K562 (cell line): ENCODE measurements around the gene NUDT9. TPM values are rescaled to one million over a fixed set of nuclear protein-coding genes. Genes with fewer than 3 reads are reported as not detected.

ENCODE experiments used
- ATAC-seq: fragments of 200-7000 bp; cut with Tn5 transposase; 3 replicates; pipeline ENCODE4 v1.9.1; 2020; ENCODE audit warnings: moderate library complexity
- BruUV-seq: library from RNA; stranded (reverse); fragments of 400-500 nt; replicated peaks from 2 replicates; lab custom pipeline; 2021; lab: Mats Ljungman, UMichigan
- CTCF ChIA-PET: fragments of 300-600 bp; formaldehyde crosslinking; extraction: SDS; loops from one replicate; lab custom pipeline; 2021; ENCODE audit warnings: low intra/inter-chr PET ratio; lab: Yijun Ruan, JAX
- POLR2A ChIA-PET: fragments of 300-600, 350-650 bp; sonication (Branson Sonifier 250); formaldehyde crosslinking; extraction: SDS; loops from one replicate; lab custom pipeline; 2021; ENCODE audit warnings: antibody characterized with exemption, inconsistent platforms; lab: Yijun Ruan, JAX
- DNase-seq, 4 experiments: peaks; one replicate each; pipeline versions ENCODE4 v3.0.0 to v3.0.0-alpha.2; 2011 to 2018; ENCODE audit warnings: low spot score in 3 of 4, mixed read lengths in 3 of 4; ENCODE audit errors: extremely low read depth in 1 of 4
- FAIRE-seq: peaks from 2 replicates; lab custom pipeline; 2011; peaks lifted over from hg19 to GRCh38; lab: Jason Lieb, UNC
- H2AFZ ChIP-seq: 2 replicates; pipeline ENCODE4 v1.6.0; 2011; ENCODE audit warnings: low read depth, low read length, control low read depth, inconsistent platforms
- H3K27ac ChIP-seq: fragments of 200-600 bp; 3 replicates; pipeline ENCODE4 v1.8.0; 2011; ENCODE audit warnings: low read depth, mild to moderate bottlenecking, control low read depth, inconsistent platforms, low read length, moderate library complexity, mixed read lengths; ENCODE audit errors: extremely low read depth
- H3K27me3 ChIP-seq, 2 experiments: fragments of 300-600 bp in 1 of 2; 2 replicates in 1 of 2; 3 replicates in 1 of 2; pipeline versions ENCODE4 v1.6.0 to v1.8.0; 2011; ENCODE audit warnings: inconsistent platforms in 2 of 2, low read length in 2 of 2, mild to moderate bottlenecking in 1 of 2, mixed read lengths in 1 of 2, moderate library complexity in 1 of 2; ENCODE audit not compliant: control insufficient read depth in 2 of 2, insufficient read depth in 2 of 2
- H3K36me3 ChIP-seq: fragments of 300-600 bp; 3 replicates; pipeline ENCODE4 v1.8.0; 2011; ENCODE audit warnings: mild to moderate bottlenecking, low read length, inconsistent platforms; ENCODE audit not compliant: control insufficient read depth, insufficient read depth
- H3K4me1 ChIP-seq, 2 experiments: fragments of 200-600 bp in 1 of 2; replicated peaks in 1 of 2; 2 replicates in 1 of 2; 3 replicates in 1 of 2; pipeline versions ENCODE4 v1.5.1 to v1.8.0; 2011; ENCODE audit warnings: inconsistent platforms in 2 of 2, low read length in 2 of 2, mild to moderate bottlenecking in 1 of 2, mixed read lengths in 1 of 2, moderate library complexity in 1 of 2; ENCODE audit not compliant: control insufficient read depth in 2 of 2, insufficient read depth in 2 of 2
- H3K4me2 ChIP-seq: 2 replicates; pipeline ENCODE4 v1.6.1; 2011; ENCODE audit warnings: low read length, control low read depth, inconsistent platforms, mixed read lengths; ENCODE audit not compliant: insufficient read depth
- H3K4me3 ChIP-seq: fragments of 200-600 bp; sonication (generic), shearing (Covaris generic); 2 replicates; pipeline ENCODE4 v1.5.1; 2016; ENCODE audit warnings: control low read depth, inconsistent platforms
- H3K79me2 ChIP-seq: fragments of 200-600 bp; 3 replicates; pipeline ENCODE4 v1.8.0; 2011; ENCODE audit warnings: low read length, inconsistent platforms; ENCODE audit not compliant: control insufficient read depth, insufficient read depth
- H3K9ac ChIP-seq, 2 experiments: 2 replicates each; pipeline versions ENCODE4 v1.6.0 to v1.6.1; 2011; ENCODE audit warnings: low read depth in 2 of 2, low read length in 2 of 2, control low read depth in 1 of 2, inconsistent platforms in 1 of 2, mild to moderate bottlenecking in 1 of 2, mixed read lengths in 1 of 2; ENCODE audit not compliant: insufficient read depth in 1 of 2
- H3K9me1 ChIP-seq: one replicate; pipeline ENCODE4 v1.6.0; 2011; ENCODE audit warnings: inconsistent platforms, mild to moderate bottlenecking, low read length, moderate library complexity; ENCODE audit not compliant: control insufficient read depth, insufficient read depth
- H3K9me3 ChIP-seq: replicated peaks from 2 replicates; pipeline ENCODE4 v1.5.1; 2011; ENCODE audit warnings: low read depth, low read length, inconsistent platforms; ENCODE audit not compliant: control insufficient read depth, insufficient read depth
- H4K20me1 ChIP-seq: replicated peaks from 2 replicates; pipeline ENCODE4 v1.6.1; 2011; ENCODE audit warnings: low read length, inconsistent platforms, mixed read lengths; ENCODE audit not compliant: control insufficient read depth, insufficient read depth
- KDM5B ChIP-seq: fragments of 200-600 bp; sonication (generic); IDR thresholded peaks from 2 replicates; pipeline ENCODE4 v1.6.1; 2012; ENCODE audit warnings: low read depth, mild to moderate bottlenecking, moderate library complexity, low read length, control low read depth, inconsistent platforms; ENCODE audit not compliant: insufficient replicate concordance
- KLF16 ChIP-seq: IDR thresholded peaks from 2 replicates; pipeline ENCODE4 v1.6.1; 2016; ENCODE audit warnings: antibody characterized with exemption
- MYNN ChIP-seq, 2 experiments: sonication (generic); formaldehyde crosslinking in 1 of 2; IDR thresholded peaks; 2 replicates each; pipeline versions ENCODE4 v1.5.0 to v1.6.1; 2016 to 2020; ENCODE audit warnings: antibody characterized with exemption in 1 of 2, missing genetic modification reagents in 1 of 2
- NCOA4 ChIP-seq: fragments of 450-650 bp; IDR thresholded peaks from 2 replicates; pipeline ENCODE4 v1.6.1; 2018; ENCODE audit warnings: mild to moderate bottlenecking; ENCODE audit not compliant: partially characterized antibody
- SMARCE1 ChIP-seq: fragments of 450-650 bp; IDR thresholded peaks from 2 replicates; pipeline ENCODE4 v1.7.1; 2016; ENCODE audit warnings: mild to moderate bottlenecking
- SREBF1 ChIP-seq: fragments of 150-350 bp; IDR thresholded peaks from 2 replicates; pipeline ENCODE4 v1.6.1; 2014; ENCODE audit warnings: antibody characterized with exemption, low read depth, low read length, borderline replicate concordance
- TAF1 ChIP-seq: IDR thresholded peaks from 2 replicates; pipeline ENCODE4 v1.6.1; 2011; ENCODE audit warnings: mild to moderate bottlenecking, low read length, moderate library complexity; ENCODE audit not compliant: insufficient read depth, control insufficient read depth, severe bottlenecking; ENCODE audit errors: extremely low read depth
- WGBS: fragments of 100-300 bp; shearing (Covaris generic); methylation state at CpG from one replicate; pipeline ENCODE4 v1.1.6; 2016; ENCODE audit warnings: low coverage, mixed read lengths; ENCODE audit not compliant: insufficient coverage; ENCODE audit errors: missing lambda C conversion rate; 5-methylcytosine and 5-hydroxymethylcytosine counted together
- in situ Hi-C: fragments of 300-500 bp; cut with MboI; formaldehyde crosslinking; loops from 4 replicates; pipeline ENCODE4 v1.15.0; 2018; ENCODE audit warnings: inconsistent platforms, mixed read lengths
- intact Hi-C: fragments of 100-400 bp; cut with micrococcal nuclease; formaldehyde crosslinking; loops from 2 replicates; pipeline ENCODE4 v1.14.2; 2022
- polyA plus RNA-seq, 8 experiments: library from polyadenylated mRNA; depleted of rRNA in 4 of 8; stranded (reverse) in 5 of 8; unstranded in 3 of 8; fragments of >200 nt; fragmentation: Nextera tagmentation in 2 of 8; fragmentation: Illumina TruSeq in 1 of 8; extraction: Ambion mirVana in 2 of 8; extraction: Trizol in 1 of 8; gene quantifications; 2 replicates each; pipeline versions ENCODE4 v1.2.1 to v1.2.3, GENCODE V29; 2011 to 2014; ENCODE audit warnings: inconsistent platforms in 1 of 8, missing spikeins in 1 of 8
- total RNA-seq, 7 experiments: library from RNA; depleted of rRNA in 6 of 7; stranded (reverse); fragments of >200 nt in 6 of 7; fragmentation: Illumina TruSeq in 2 of 7; extraction: Trizol in 2 of 7; gene quantifications; 2 replicates each; pipeline versions ENCODE4 v1.2.1 to v1.2.3, GENCODE V29; 2011 to 2021; ENCODE audit warnings: low replicate concordance in 1 of 7
- TF ChIP-seq, protein P1 (sequence below): fragments of 250-450 bp; sonication (Bioruptor Pico); IDR thresholded peaks from 2 replicates; pipeline ENCODE4 v1.8.0; 2021; ENCODE audit warnings: borderline replicate concordance, mild to moderate bottlenecking, moderate library complexity; ENCODE audit not compliant: poor library complexity, severe bottlenecking
- TF ChIP-seq, protein P2 (sequence below): fragments of 450-650 bp; IDR thresholded peaks from 2 replicates; pipeline ENCODE4 v1.6.1; 2016

Gene NUDT9
- total and polyA plus RNA-seq, 9 of the 15 experiments (the other 6 are each of a cell fraction or from before 2014, with no cell fraction given): 8.5 to 20.8 (median 18.0) TPM

DNA sequence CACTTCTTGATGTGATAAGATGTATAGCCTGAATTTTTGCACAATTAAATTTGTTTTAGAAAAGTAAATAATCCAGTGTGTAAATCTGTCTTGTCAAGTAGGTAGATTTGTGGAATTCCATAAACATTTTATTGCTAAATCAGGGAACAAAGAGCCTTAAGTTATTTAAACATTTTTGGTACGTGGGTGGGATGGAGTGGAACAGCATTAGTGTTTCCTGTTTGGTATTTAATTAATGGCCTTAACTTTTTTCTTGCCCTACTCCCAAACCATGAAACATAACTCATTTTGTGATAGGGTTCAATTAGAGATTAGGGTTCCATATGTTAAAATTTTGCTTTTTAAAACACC is 5.1 kb downstream of the NUDT9 start:
- no TSS peak for BruUV-seq
- H3K4me1 ChIP-seq: peaks cover 7% of the 10 kb centered on the region in 2 experiments; a peak in 4 of 5 replicates
- POLR2A ChIA-PET: no interaction called here
- H3K4me3 ChIP-seq: no peak overlapping the region
- H3K9me3 ChIP-seq: no peaks in the 10 kb centered on the region
- CTCF ChIA-PET: no interaction called here
- no peaks in the 10 kb centered on the region for H3K36me3 ChIP-seq
- no peak overlapping the region for H3K4me2 ChIP-seq
- FAIRE-seq (no peak), ATAC-seq (no peak), DNase-seq (no peak)
- no peaks in the 10 kb centered on the region for H3K27me3 ChIP-seq
- no peak overlapping the region for H2AFZ ChIP-seq
- intact Hi-C loops: no loop called here
- in situ Hi-C loops: no loop called here
- H3K9me1 ChIP-seq: no peaks in the 10 kb centered on the region
- H4K20me1 ChIP-seq: no peaks in the 10 kb centered on the region
- H3K9ac ChIP-seq: no peak overlapping the region
- WGBS: 87% methylated on average over 1 of the region's 1 CpG
- peaks cover 77% of the 10 kb centered on the region for H3K79me2 ChIP-seq
- TF ChIP-seq, protein P1, sequence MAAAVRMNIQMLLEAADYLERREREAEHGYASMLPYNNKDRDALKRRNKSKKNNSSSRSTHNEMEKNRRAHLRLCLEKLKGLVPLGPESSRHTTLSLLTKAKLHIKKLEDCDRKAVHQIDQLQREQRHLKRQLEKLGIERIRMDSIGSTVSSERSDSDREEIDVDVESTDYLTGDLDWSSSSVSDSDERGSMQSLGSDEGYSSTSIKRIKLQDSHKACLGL (CRISPR knock-in tag): no peak
- TF ChIP-seq MYNN (IDR thresholded peaks at IDR 0.05) (no peak), MYNN (CRISPR knock-in tag; IDR thresholded peaks at IDR 0.05) (no peak), SMARCE1 (no peak), KLF16 (no peak), TAF1 (no peak), NCOA4 (no peak), KDM5B (no peak), SREBF1 (no peak)
- TF ChIP-seq, protein P2, sequence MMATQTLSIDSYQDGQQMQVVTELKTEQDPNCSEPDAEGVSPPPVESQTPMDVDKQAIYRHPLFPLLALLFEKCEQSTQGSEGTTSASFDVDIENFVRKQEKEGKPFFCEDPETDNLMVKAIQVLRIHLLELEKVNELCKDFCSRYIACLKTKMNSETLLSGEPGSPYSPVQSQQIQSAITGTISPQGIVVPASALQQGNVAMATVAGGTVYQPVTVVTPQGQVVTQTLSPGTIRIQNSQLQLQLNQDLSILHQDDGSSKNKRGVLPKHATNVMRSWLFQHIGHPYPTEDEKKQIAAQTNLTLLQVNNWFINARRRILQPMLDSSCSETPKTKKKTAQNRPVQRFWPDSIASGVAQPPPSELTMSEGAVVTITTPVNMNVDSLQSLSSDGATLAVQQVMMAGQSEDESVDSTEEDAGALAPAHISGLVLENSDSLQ: no peak
- no peak overlapping the region for H3K27ac ChIP-seq
